Hepatocyte (in vitro differentiated cells): ENCODE results near the gene SARDH. TPM values are rescaled to one million over a fixed set of nuclear protein-coding genes. Genes with fewer than 3 reads are reported as not detected.

Source experiments
- DNase-seq: peaks from one replicate; pipeline ENCODE4 v3.0.0-alpha.2; 2016; ENCODE audit warnings: low spot score
- H2AFZ ChIP-seq: fragments of 200-600 bp; sonication (generic); 2 replicates; pipeline ENCODE4 v1.6.0; 2016; ENCODE audit warnings: antibody characterized with exemption, mild to moderate bottlenecking
- H3K27ac ChIP-seq: fragments of 200-600 bp; sonication (generic); 2 replicates; pipeline ENCODE4 v1.5.1; 2016; ENCODE audit warnings: mild to moderate bottlenecking
- H3K27me3 ChIP-seq: fragments of 200-600 bp; sonication (generic); 2 replicates; pipeline ENCODE4 v1.6.1; 2016
- H3K36me3 ChIP-seq: fragments of 200-600 bp; sonication (generic); replicated peaks from 2 replicates; pipeline ENCODE4 v1.5.1; 2016; ENCODE audit warnings: low read depth; ENCODE audit not compliant: insufficient read depth
- H3K4me1 ChIP-seq: fragments of 200-600 bp; sonication (generic); 2 replicates; pipeline ENCODE4 v1.5.1; 2016; ENCODE audit warnings: mild to moderate bottlenecking, moderate library complexity; ENCODE audit not compliant: insufficient read depth
- H3K4me2 ChIP-seq: fragments of 200-600 bp; sonication (generic); 2 replicates; pipeline ENCODE4 v1.6.0; 2016
- H3K4me3 ChIP-seq: fragments of 200-600 bp; sonication (generic); 2 replicates; pipeline ENCODE4 v1.5.1; 2016; ENCODE audit warnings: mild to moderate bottlenecking
- H3K79me2 ChIP-seq: fragments of 200-600 bp; sonication (generic); 2 replicates; pipeline ENCODE4 v1.6.0; 2017; ENCODE audit warnings: mild to moderate bottlenecking
- H3K9me2 ChIP-seq: fragments of 200-600 bp; sonication (generic); replicated peaks from 2 replicates; pipeline ENCODE4 v1.6.0; 2017; ENCODE audit warnings: mild to moderate bottlenecking; ENCODE audit not compliant: insufficient read depth
- H3K9me3 ChIP-seq: fragments of 200-600 bp; sonication (generic); 2 replicates; pipeline ENCODE4 v1.5.1; 2016; ENCODE audit warnings: low read depth, mild to moderate bottlenecking
- H4K20me1 ChIP-seq: fragments of 200-600 bp; sonication (generic); 2 replicates; pipeline ENCODE4 v1.6.0; 2016; ENCODE audit warnings: mild to moderate bottlenecking; ENCODE audit not compliant: insufficient read depth, poor library complexity, severe bottlenecking
- EZH2 ChIP-seq: fragments of 200-600 bp; sonication (generic); IDR thresholded peaks from 2 replicates; pipeline ENCODE4 v1.6.1; 2016; ENCODE audit warnings: antibody characterized with exemption, mild to moderate bottlenecking, borderline replicate concordance
- EZH2phosphoT487 ChIP-seq: fragments of 200-600 bp; sonication (generic); IDR thresholded peaks from one replicate; pipeline ENCODE4 v1.6.1; 2018; ENCODE audit warnings: antibody characterized with exemption, mild to moderate bottlenecking, low read depth, moderate library complexity; ENCODE audit not compliant: unreplicated experiment, severe bottlenecking
- WGBS: methylation state at CpG from one replicate; pipeline ENCODE4 v1.1.6; 2016; ENCODE audit warnings: low lambda C conversion rate; ENCODE audit errors: missing lambda C conversion rate; 5-methylcytosine and 5-hydroxymethylcytosine counted together
- polyA plus RNA-seq: library from polyadenylated mRNA; unstranded; fragments of >200 nt; fragmentation: Nextera tagmentation; extraction: Ambion mirVana; gene quantifications from 2 replicates; pipeline ENCODE4 v1.2.1, GENCODE V29; 2016
- total RNA-seq: library from RNA; depleted of rRNA; stranded (reverse); fragments of >200 nt; gene quantifications from 2 replicates; pipeline ENCODE4 v1.2.3, GENCODE V29; 2014
- TF ChIP-seq, protein P1 (sequence below): fragments of 200-600 bp; sonication (generic); IDR thresholded peaks from 2 replicates; pipeline ENCODE4 v1.5.1; 2016; ENCODE audit warnings: antibody characterized with exemption, mild to moderate bottlenecking; ENCODE audit not compliant: poor library complexity

Gene SARDH
- total and polyA plus RNA-seq, 2 experiments from 2014 or later, result 7.5 to 9.8 TPM

DNA sequence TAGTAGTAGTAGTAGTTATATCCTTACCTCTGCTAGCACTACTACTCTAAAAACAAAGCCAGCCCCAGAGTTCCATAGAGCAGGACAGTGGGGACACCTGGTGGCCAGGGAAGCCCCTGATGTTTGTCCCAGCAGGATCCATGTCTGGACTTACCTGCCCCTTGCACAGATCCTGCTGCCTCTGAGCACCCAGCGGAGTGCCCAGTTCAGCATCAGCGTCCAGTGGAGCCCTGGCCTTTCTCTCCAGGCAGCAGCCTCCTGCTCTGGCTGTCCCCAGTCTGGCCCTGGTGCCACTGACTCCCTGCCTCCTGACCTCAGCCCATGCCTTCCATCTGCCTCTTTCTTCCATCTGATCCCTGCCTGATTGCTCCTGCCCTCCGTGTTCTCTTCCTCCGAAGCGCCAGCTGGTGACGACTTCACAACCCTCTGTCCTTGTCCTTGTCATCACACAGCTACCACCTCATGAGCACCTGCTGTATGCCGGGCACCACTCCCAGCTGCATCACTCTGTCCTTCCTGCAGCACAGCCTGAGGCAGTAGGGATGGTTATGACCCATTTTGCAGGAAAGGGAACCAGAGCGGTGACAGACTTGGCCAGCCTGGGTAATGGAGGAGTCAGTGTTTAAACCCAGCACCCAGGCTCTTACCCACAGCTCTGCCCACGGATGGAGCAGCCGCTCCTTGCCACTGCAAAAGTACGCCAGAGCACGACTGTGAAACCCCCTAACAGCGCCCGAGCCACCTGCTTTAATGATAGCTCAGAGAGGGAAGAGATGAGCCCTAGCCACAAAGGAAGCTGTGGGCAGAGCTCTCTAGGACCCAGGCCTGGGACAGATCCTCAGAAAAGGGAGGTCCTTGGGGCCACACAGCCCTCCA lies 11.5 kb downstream of the SARDH start:
- no peaks in the 10 kb centered on the region for H3K27me3 ChIP-seq
- no peaks in the 10 kb centered on the region for H3K9me3 ChIP-seq
- peak; percentile 80 for DNase-seq
- TF ChIP-seq EZH2 (no peak), EZH2phosphoT487 (no peak)
- TF ChIP-seq, protein P1, sequence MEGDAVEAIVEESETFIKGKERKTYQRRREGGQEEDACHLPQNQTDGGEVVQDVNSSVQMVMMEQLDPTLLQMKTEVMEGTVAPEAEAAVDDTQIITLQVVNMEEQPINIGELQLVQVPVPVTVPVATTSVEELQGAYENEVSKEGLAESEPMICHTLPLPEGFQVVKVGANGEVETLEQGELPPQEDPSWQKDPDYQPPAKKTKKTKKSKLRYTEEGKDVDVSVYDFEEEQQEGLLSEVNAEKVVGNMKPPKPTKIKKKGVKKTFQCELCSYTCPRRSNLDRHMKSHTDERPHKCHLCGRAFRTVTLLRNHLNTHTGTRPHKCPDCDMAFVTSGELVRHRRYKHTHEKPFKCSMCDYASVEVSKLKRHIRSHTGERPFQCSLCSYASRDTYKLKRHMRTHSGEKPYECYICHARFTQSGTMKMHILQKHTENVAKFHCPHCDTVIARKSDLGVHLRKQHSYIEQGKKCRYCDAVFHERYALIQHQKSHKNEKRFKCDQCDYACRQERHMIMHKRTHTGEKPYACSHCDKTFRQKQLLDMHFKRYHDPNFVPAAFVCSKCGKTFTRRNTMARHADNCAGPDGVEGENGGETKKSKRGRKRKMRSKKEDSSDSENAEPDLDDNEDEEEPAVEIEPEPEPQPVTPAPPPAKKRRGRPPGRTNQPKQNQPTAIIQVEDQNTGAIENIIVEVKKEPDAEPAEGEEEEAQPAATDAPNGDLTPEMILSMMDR, result peak; percentile 69
- no peaks in the 10 kb centered on the region for H3K4me1 ChIP-seq
- H3K27ac ChIP-seq, result no peak overlapping the region
- no peaks in the 10 kb centered on the region for H3K9me2 ChIP-seq
- H3K36me3 ChIP-seq, result no peaks in the 10 kb centered on the region
- WGBS, result 76% methylated on average over 14 of the region's 14 CpGs
- no peak overlapping the region for H3K4me2 ChIP-seq
- no peak overlapping the region for H2AFZ ChIP-seq
- H3K79me2 ChIP-seq, result no peaks in the 10 kb centered on the region
- no peaks in the 10 kb centered on the region for H4K20me1 ChIP-seq
- H3K4me3 ChIP-seq, result no peak overlapping the region

DNA sequence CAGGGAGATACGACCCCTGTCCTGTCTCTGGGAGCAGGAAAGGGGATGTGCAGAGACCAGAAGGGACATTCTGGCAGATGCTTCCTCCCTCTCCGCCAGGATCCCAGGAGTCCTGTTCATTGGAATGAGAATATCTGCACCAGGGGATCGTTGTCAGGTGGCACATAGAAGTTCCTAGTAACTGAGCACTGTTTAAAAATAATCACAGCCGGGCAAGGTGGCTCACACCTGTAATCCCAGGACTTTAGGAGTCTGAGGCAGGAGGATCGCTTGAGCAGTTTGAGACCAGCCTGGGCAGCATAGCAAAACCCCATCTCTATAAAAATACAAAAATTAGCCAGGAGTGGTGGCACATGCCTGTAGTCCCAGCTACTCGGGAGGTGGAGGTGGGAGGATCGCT lies 12.3 kb downstream of the SARDH start:
- H2AFZ ChIP-seq, result no peak overlapping the region
- 83% methylated on average over 7 of the region's 7 CpGs for WGBS
- H3K9me3 ChIP-seq, result no peaks in the 10 kb centered on the region
- DNase-seq, result no peak
- no peaks in the 10 kb centered on the region for H4K20me1 ChIP-seq
- TF ChIP-seq EZH2phosphoT487 (no peak), EZH2 (no peak)
- TF ChIP-seq, protein P1, result no peak
- H3K4me2 ChIP-seq, result no peak overlapping the region
- H3K36me3 ChIP-seq, result no peaks in the 10 kb centered on the region
- H3K9me2 ChIP-seq, result no peaks in the 10 kb centered on the region
- H3K27ac ChIP-seq, result no peak overlapping the region
- H3K4me1 ChIP-seq, result no peaks in the 10 kb centered on the region
- H3K27me3 ChIP-seq, result no peaks in the 10 kb centered on the region
- no peaks in the 10 kb centered on the region for H3K79me2 ChIP-seq
- no peak overlapping the region for H3K4me3 ChIP-seq

DNA sequence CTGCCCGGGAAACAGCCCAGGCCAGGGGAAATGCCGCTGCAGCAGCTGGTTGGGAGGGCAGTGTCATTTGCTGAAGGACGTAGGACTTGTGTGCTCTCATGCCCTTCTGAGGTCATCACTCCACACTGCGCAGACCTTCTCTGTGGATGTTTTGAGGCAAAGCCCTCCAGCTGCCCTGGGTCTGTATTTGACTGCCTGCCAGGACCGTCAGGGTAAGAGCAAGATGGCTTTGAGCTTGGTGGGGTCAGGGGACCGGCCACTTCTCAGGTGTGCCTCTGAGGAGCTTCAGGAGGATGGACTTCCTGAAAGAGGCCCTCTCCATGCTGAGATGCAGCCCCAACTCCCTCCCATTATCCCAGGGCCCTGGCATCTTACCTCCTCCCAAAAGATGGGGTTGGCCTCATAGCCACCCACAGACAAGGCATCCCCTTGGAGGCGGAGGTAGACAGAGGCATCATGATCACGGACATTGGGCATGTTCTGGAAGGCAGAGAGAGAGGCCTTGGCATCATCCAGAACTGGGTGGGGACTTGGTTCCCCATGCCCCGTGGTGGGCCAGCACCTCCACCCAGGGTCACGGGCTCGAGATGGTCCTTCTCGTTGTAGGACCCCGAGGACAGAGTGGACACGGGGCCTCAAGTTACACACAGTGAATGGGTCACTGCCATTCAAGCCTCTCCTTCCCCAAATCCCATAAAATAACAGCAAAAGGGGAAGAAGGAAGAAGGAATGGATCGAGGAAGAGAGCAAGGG lies 19.4 kb downstream of the SARDH start:
- no peak overlapping the region for H3K4me3 ChIP-seq
- no peaks in the 10 kb centered on the region for H4K20me1 ChIP-seq
- no peaks in the 10 kb centered on the region for H3K79me2 ChIP-seq
- no peak overlapping the region for H3K4me2 ChIP-seq
- TF ChIP-seq EZH2 (no peak), EZH2phosphoT487 (no peak)
- TF ChIP-seq, protein P1, result no peak
- H3K27ac ChIP-seq, result no peak overlapping the region
- no peaks in the 10 kb centered on the region for H3K27me3 ChIP-seq
- H3K36me3 ChIP-seq, result no peaks in the 10 kb centered on the region
- peaks cover 29% of the 10 kb centered on the region for H3K4me1 ChIP-seq
- H3K9me2 ChIP-seq, result no peaks in the 10 kb centered on the region
- DNase-seq, result no peak
- H3K9me3 ChIP-seq, result no peaks in the 10 kb centered on the region
- 94% methylated on average over 15 of the region's 15 CpGs for WGBS
- H2AFZ ChIP-seq, result no peak overlapping the region
